ENCODE measurements around the gene GRM1. TPM values are rescaled to one million over a fixed set of nuclear protein-coding genes. Genes with fewer than 3 reads are reported as not detected.

GRM1 gene
- total RNA-seq, 1 donor from 2014 or later, result not detected

- Histone ChIP-seq H3K27ac (no peak overlapping the region), H3K27me3 (no peaks in the 10 kb centered on the region), H3K4me1 (no peaks in the 10 kb centered on the region), H3K36me3 (no peaks in the 10 kb centered on the region), H3K9me3 (no peaks in the 10 kb centered on the region), H3K4me3 (no peak overlapping the region)
- DNase-seq (ENCODE audit: extremely low spot score in 2 of 2), result no peak
- intact Hi-C loops (cut with DNase I), result no loop called here
- TF ChIP-seq CTCF (IDR thresholded peaks at IDR 0.05), result no peak
- no peak for TF ChIP-seq POLR2AphosphoS5 (IDR thresholded peaks at IDR 0.05; ENCODE audit: insufficient read depth in 1 of 2, low read depth in 1 of 2)
- no peak for TF ChIP-seq POLR2A (IDR thresholded peaks at IDR 0.05)
These were observed 37.6 kb downstream of the GRM1 start for GRCh38 chr6:146066506-146066905.

GRCh38 chr6:146071781-146072180 is 42.9 kb downstream of the GRM1 start:
- H3K9me3 ChIP-seq, result no peaks in the 10 kb centered on the region
- intact Hi-C loops (cut with DNase I), result no loop called here
- H3K27me3 ChIP-seq, result no peaks in the 10 kb centered on the region
- no peak overlapping the region for H3K4me3 ChIP-seq
- no peaks in the 10 kb centered on the region for H3K4me1 ChIP-seq
- no peak for DNase-seq (ENCODE audit: extremely low spot score in 2 of 2)
- H3K27ac ChIP-seq, result no peak overlapping the region
- H3K36me3 ChIP-seq, result no peaks in the 10 kb centered on the region
- TF ChIP-seq CTCF (IDR thresholded peaks at IDR 0.05) (no peak), POLR2AphosphoS5 (IDR thresholded peaks at IDR 0.05; ENCODE audit: insufficient read depth in 1 of 2, low read depth in 1 of 2) (no peak), POLR2A (IDR thresholded peaks at IDR 0.05) (no peak)

- Histone ChIP-seq H3K9me3 (no peaks in the 10 kb centered on the region), H3K4me1 (no peaks in the 10 kb centered on the region), H3K27ac (no peak overlapping the region), H3K36me3 (no peaks in the 10 kb centered on the region), H3K4me3 (no peak overlapping the region), H3K27me3 (no peaks in the 10 kb centered on the region)
- no peak for DNase-seq (ENCODE audit: extremely low spot score in 2 of 2)
- TF ChIP-seq POLR2A (IDR thresholded peaks at IDR 0.05) (no peak), POLR2AphosphoS5 (IDR thresholded peaks at IDR 0.05; ENCODE audit: insufficient read depth in 1 of 2, low read depth in 1 of 2) (no peak), CTCF (IDR thresholded peaks at IDR 0.05) (no peak)
- intact Hi-C loops (cut with DNase I), result no loop called here
These were observed 49.1 kb downstream of the GRM1 start for GRCh38 chr6:146077992-146078391.

GRCh38 chr6:146087386-146087785 is 58.5 kb downstream of the GRM1 start:
- Histone ChIP-seq H3K4me1 (no peaks in the 10 kb centered on the region), H3K4me3 (no peak overlapping the region), H3K27me3 (no peaks in the 10 kb centered on the region), H3K27ac (no peak overlapping the region), H3K36me3 (no peaks in the 10 kb centered on the region), H3K9me3 (no peaks in the 10 kb centered on the region)
- intact Hi-C loops (cut with DNase I), result no loop called here
- DNase-seq (ENCODE audit: extremely low spot score in 2 of 2), result no peak
- TF ChIP-seq POLR2AphosphoS5 (IDR thresholded peaks at IDR 0.05; ENCODE audit: insufficient read depth in 1 of 2, low read depth in 1 of 2) (no peak), POLR2A (IDR thresholded peaks at IDR 0.05) (no peak), CTCF (IDR thresholded peaks at IDR 0.05) (no peak)

GRCh38 chr6:146090474-146090873 is 61.6 kb downstream of the GRM1 start:
- no peak for DNase-seq (ENCODE audit: extremely low spot score in 2 of 2)
- intact Hi-C loops (cut with DNase I), result no loop called here
- TF ChIP-seq POLR2AphosphoS5 (IDR thresholded peaks at IDR 0.05; ENCODE audit: insufficient read depth in 1 of 2, low read depth in 1 of 2), result no peak
- no peak for TF ChIP-seq CTCF (IDR thresholded peaks at IDR 0.05)
- no peak for TF ChIP-seq POLR2A (IDR thresholded peaks at IDR 0.05)
- H3K9me3 ChIP-seq, result no peaks in the 10 kb centered on the region
- H3K27me3 ChIP-seq, result no peaks in the 10 kb centered on the region
- no peak overlapping the region for H3K4me3 ChIP-seq
- no peaks in the 10 kb centered on the region for H3K36me3 ChIP-seq
- no peaks in the 10 kb centered on the region for H3K4me1 ChIP-seq
- no peak overlapping the region for H3K27ac ChIP-seq
